GM18508 (cell line): ENCODE results near the gene PLEKHG1.

Experiments used
- ATAC-seq: cut with Tn5 transposase; IDR thresholded peaks from one replicate; pipeline ENCODE4 v1.9.1; 2021; ENCODE audit warnings: moderate number of reproducible peaks; ENCODE audit not compliant: insufficient read depth, unreplicated experiment

Gene PLEKHG1

DNA sequence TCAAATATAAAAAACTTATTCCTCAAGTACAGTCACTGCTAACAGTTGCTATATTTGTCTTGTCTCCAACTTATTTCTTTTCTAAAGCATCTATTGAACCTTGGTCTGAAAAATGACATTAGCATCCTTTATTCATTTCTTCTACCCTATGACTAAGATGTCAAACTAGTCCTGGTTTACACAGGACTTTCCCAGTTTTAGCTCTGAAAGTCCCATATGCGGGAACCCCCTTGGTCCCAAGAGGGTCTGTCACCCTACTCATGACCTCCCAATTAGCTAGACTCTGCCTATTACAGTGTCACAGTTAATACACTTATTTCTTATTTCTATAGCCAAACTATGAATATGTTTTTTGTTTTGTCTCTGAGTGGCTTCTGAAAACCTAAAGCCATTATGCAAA, 37.1 kb downstream of the PLEKHG1 start:
- no peak for ATAC-seq

DNA sequence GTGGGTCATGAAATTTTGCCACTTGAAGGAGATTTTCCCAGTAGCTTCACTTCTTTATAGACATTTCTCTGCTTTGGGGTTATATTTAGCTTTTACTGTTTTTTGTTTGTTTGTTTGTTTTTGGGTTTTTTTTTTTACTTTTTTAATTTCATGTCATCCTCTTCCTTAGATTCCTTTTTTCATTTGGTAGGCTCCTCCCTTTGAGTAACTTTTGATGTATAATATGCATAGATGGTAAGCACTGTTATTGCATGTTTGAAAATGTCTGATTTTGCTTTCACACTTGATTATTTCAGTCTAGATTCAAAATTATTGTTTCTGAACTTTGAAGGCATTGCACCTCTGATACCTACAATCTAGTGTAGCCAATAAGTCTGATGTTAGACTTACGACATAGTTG, 37.6 kb downstream of the PLEKHG1 start:
- ATAC-seq, result no peak

DNA sequence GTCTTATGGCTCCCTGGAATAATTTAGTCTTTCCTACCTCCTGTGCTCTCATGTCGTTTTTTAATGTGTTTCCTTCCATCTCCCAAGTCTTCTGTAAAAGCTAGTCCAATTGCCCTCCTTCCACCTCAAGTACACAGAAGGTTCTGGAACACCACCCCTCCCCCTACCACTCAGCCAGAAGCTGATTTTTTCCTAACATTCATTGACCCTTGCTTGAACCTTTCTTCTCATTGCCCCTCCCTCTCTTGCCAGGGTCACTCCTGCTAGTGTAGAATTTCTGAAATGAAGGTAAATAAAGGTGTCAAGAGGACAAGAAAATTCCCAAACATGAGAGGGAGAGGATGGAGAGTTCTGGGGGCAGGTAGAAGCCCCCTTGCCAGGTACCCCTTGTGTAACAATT, 38.6 kb downstream of the PLEKHG1 start:
- no peak for ATAC-seq

DNA sequence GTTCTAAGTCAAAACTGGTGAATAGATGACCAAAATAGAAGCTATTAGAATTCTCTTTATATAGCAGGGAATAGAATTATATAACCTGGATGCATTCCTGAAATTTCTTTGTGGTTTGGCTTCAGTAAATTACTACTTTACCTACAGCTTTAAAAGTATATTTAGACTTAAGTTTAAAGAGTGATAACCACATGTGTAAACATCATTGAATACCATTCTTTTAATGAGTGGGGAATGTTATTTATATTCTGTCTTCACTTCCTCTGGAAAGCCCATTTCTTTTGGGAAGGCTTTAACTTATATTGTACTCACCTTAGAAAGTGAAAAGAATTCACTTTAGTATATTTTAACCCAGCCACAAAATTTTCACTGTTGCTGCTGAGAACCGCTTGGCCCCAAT, 39.1 kb downstream of the PLEKHG1 start:
- ATAC-seq, result no peak

DNA sequence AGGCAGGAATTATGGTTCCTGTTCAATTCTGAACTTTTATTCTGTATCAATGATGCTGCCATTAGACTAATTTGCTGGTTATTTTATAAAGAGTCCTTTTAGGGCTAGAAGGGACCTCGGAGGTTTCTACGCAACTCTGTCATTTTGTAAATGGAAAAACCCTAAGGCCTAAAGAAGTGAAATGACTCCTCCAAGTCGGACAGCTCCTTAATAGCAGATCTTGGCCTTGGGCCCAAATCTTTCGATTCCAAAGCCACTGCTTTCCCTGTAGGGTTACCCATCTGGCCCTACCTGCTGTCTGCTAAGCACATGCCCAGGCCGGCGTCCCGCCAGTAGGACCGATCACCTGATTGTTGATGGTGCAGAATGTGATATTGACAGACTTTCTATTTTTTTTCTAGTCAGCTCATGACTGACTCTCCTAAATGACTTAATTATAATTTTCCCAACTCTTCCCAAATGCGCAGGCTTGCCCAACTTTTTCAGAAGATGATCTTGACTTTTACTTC, 40.2 kb downstream of the PLEKHG1 start:
- ATAC-seq, result no peak

DNA sequence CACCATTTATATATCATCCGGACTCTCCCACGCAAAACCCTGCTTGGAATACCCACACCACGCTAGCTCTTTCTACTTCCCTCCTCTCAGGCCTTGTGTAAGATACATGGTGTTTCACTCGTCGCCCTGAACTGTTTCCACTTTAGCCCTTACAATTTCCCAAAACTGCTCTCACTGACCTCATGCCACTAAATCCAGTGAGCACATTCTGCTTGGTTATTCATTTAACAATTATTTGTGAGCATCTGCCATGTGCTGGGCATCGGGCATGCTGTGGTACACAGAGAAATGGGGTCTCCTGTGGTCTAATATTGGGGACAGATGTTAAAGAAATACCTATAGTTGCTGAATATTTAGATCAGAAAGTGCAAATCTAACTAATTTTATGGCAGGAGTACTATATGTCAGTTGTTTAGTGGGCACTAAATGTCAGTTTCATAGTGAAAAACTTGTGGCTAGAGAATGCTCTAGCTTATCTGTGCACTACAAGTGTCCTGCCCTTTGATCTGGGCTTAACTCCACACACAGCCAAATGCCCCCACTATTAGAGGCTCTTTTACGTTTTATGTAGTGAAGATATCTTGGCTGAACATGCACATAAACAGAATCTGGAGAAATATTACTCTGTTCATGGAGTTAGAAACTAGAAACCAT, 41.0 kb downstream of the PLEKHG1 start:
- no peak for ATAC-seq

DNA sequence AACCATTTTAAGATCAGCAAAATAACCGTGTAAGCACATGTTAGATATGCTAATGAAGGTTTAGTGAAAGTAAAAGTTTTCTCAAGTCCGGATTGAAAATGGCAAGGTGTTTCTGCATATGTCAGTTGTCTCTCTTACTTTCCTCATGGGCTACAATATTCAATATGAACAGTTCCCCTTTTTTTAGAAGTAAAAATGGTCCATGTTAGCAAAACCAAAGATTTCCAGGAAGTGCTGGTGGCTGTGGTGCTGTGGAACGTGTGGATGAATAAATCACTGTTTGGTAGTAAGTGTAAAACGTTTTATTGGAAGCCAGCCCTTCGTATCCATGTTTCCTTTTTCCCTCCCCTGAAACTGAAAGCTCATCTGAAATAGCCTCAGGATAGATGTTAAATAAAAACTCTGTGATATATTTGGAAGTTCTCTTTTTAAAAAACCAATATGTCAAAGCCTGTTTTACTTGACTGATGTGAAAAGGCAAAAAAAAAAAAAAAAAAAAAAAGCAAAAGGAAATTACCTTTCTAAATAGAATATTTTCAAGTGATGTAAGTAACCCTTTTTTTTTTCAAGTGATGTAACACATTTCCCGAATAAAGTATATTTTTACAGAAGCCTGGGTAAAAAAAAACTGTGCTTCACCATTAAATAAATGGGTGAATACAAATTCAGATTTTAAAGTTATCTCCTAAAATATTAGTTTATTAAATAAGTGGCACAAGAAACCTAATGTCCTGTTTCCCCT, 41.9 kb downstream of the PLEKHG1 start:
- no peak for ATAC-seq

DNA sequence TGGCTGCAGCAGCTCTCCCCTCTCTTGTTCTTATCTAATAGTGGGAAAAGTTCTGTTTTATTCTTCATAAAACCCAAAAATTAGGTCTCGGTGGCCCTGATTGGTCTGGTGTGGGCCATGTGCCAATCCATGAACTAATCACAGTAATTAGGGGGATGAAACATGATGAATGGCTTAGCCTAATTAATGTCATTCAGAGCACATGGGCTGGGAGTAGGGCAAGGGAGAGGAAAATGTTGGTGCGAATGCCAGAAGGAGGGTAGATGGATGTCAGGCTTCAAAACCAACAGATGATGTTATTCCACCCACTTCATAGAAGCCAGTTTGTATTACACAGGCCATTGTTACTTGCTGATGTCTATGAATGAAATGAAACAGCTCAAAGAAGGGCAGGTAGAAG, 46.5 kb downstream of the PLEKHG1 start:
- ATAC-seq, result no peak

DNA sequence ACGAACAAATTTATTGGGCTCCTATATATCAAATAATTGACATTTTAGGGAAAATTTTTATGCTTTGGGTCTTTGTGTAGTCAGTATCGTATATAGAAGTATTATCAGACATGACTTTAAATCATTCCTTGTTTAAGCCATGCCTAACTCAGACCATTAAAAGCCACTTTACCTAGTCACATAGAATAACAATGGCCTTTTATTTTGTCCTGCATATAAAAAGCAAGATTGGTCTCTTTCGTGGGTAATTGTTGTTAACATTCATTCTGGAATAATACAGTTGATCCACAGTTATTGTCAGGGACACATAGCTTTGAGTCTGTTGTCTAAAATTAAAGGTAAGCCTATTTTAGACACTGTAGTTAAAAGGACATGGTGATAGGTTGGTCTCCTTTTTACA, 47.4 kb downstream of the PLEKHG1 start:
- ATAC-seq, result no peak
